Natural killer cell treated with Interleukin-12 subunit alpha and Interleukin-12 subunit beta and Interleukin-15 and Interleukin-18, amount 100 ng/mL, for 72 hours (primary cell): ENCODE data around the gene NCAN. TPM values are rescaled to one million over a fixed set of nuclear protein-coding genes. Genes with fewer than 3 reads are reported as not detected.
A peak's percentile ranks its signal among the peaks of the same experiment; 100 is the strongest.

Experiments used
- ATAC-seq, 2 donors: fragments of 150-1000 bp; cut with Tn5 transposase in 1 of 2; sonication (Bioruptor Pico), chemical (Tn5 transposase) in 1 of 2; 2 replicates each; pipeline ENCODE4 v1.10.0; 2021
- DNase-seq: peaks from one replicate; pipeline ENCODE4 v3.0.0; 2022; ENCODE audit warnings: low spot score
- H3K27ac Mint-ChIP-seq, 2 donors: 1 replicate in 1 of 2; 2 replicates in 1 of 2; pipeline ENCODE4 v1.8.0; 2022; ENCODE audit warnings: mixed read lengths in 2 of 2, mild to moderate bottlenecking in 1 of 2, moderate library complexity in 1 of 2
- H3K27me3 Mint-ChIP-seq, 2 donors: 1 replicate in 1 of 2; 2 replicates in 1 of 2; pipeline ENCODE4 v1.8.0; 2022; ENCODE audit warnings: mixed read lengths in 2 of 2
- H3K36me3 Mint-ChIP-seq: one replicate; pipeline ENCODE4 v1.8.0; 2022; ENCODE audit warnings: mixed read lengths
- H3K4me1 Mint-ChIP-seq, 2 donors: 1 replicate in 1 of 2; 2 replicates in 1 of 2; pipeline ENCODE4 v1.8.0; 2022; ENCODE audit warnings: low read depth in 2 of 2, mixed read lengths in 2 of 2, mild to moderate bottlenecking in 1 of 2
- H3K4me3 Mint-ChIP-seq: one replicate; pipeline ENCODE4 v1.8.0; 2022; ENCODE audit warnings: mixed read lengths
- H3K9me3 Mint-ChIP-seq: 2 replicates; pipeline ENCODE4 v1.8.0; 2022; ENCODE audit warnings: mixed read lengths
- total RNA-seq, 2 donors: library from RNA; stranded (reverse); gene quantifications; one replicate each; pipeline ENCODE4 v1.2.3, GENCODE V29; 2022

NCAN gene
- total RNA-seq, 2 donors from 2014 or later = not detected

DNA sequence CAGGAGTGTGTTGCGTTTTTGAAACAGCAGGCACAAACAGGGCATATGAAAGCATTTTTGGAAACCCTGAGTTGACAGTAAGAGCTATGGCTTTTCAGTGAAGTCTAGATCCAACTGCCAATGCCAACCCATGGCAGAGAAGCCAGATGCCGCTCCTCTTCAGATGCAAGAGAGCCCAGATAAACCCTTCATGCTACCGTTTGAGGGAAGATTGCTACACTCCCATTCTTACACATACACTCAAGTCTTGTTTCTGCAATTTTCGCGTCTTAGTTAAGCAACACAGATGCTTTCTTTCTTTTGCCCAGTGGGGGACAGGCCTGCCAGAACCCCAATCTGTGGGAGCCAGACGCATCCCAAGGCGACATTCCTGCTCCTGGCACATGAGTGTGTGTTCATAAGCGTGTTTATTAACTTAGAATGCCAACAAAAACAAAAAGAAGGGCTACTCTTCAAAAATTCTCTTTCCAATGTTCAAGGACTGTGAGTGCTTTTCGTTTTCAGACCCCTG is 30.2 kb upstream of the NCAN start:
- no peak for ATAC-seq
- Mint-ChIP-seq H3K27ac (no peak overlapping the region), H3K4me1 (peaks cover 6 to 17% of the 10 kb centered on the region in 2 donors), H3K4me3 (no peak overlapping the region), H3K9me3 (no peaks in the 10 kb centered on the region), H3K27me3 (no peaks in the 10 kb centered on the region), H3K36me3 (peaks cover 10% of the 10 kb centered on the region)
- no peak for DNase-seq

DNA sequence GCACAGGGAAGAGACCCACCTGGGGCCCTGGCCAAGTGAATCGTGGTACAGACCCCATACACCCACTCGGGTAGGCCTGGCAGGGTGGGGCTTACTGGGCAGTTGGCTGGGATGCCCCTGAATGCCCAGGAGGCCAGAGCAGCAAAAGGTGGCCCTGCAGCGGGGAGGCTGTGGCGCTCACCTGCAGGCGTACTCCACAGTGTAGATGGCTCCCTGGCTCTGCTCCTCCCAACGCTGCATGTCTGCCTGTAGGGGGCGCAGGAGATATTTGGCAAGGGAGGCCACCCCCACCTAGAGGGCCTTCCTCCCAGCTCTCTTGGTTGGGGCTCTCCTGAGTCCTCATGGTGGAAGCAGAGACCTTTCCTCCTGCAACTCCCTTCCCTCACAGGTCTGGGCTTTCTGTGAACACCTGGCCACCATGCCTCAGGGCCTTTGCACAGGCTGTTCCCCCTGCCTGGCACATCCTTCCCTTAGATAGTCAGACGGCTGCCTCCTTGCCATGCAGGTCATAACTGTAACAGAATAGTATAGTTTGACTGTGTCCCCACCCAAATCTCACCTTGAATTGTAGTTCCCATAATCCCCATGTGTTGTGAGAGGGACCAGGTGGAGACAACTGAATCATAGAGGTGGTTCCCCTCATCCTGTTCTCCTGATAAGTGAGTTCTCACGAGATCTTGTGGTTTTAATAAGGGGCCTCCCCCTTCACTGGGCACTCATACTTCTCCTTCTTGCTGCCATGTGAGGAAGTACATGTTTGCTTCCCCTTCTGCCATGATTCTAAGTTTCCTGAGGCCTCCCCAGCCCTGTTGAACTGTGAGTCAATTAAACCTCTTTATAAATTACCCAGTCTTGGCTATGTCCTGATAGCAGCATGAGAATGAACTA is 25.7 kb upstream of the NCAN start:
- peaks cover 9% of the 10 kb centered on the region for H3K36me3 Mint-ChIP-seq
- H3K9me3 Mint-ChIP-seq = no peaks in the 10 kb centered on the region
- H3K27ac Mint-ChIP-seq = no peak overlapping the region
- peak; percentile 80 to 82 for ATAC-seq
- no peaks in the 10 kb centered on the region for H3K27me3 Mint-ChIP-seq
- H3K4me1 Mint-ChIP-seq = peaks cover 26 to 30% of the 10 kb centered on the region in 2 donors
- DNase-seq = peak; percentile 83
- H3K4me3 Mint-ChIP-seq = no peak overlapping the region

DNA sequence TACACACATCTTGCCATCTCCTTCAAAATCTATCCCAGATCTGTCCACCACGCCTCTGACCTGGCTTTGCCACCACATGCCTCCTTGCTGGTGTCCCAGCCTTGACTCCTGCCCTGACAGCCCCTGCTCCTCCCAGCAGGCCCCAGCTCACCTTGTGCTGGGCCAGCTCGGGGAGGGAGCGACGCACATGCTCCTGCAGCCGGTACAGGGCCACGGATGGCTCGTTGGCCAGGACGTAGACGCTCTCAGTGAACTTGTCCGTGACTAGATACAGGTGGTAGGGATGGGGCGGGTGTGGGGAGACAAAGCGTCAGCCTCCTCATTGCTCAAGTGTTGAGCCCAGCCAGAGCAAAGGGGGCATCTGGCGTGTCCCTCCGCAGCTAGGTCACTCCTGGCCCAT is 25.0 kb upstream of the NCAN start:
- Mint-ChIP-seq H3K4me1 (peaks cover 26 to 27% of the 10 kb centered on the region in 2 donors), H3K4me3 (no peak overlapping the region), H3K27me3 (no peaks in the 10 kb centered on the region), H3K27ac (no peak overlapping the region), H3K36me3 (peaks cover 9% of the 10 kb centered on the region), H3K9me3 (no peaks in the 10 kb centered on the region)
- ATAC-seq (no peak), DNase-seq (no peak)

DNA sequence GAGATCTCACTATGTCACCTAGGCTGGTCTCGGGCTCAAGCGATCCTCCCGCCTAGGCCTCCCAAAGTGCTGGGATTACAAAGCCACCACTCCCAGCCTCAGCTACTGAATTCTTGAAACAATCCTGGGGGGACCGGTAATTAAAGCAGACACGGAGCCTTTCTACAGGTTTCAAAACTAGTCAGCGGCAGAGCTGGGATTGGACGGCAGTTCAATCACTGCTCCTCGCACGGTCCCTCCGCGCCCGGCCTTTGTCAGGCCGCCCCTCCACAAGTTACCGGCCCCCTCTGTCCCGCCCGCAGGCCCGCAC is 20.0 kb upstream of the NCAN start:
- Mint-ChIP-seq H3K36me3 (peaks cover 2% of the 10 kb centered on the region), H3K27ac (peak overlapping the region; percentile 97 to 99), H3K4me1 (peaks cover 26 to 27% of the 10 kb centered on the region in 2 donors), H3K4me3 (peak overlapping the region; percentile 92), H3K27me3 (no peaks in the 10 kb centered on the region), H3K9me3 (no peaks in the 10 kb centered on the region)
- ATAC-seq = no peak
- no peak for DNase-seq

DNA sequence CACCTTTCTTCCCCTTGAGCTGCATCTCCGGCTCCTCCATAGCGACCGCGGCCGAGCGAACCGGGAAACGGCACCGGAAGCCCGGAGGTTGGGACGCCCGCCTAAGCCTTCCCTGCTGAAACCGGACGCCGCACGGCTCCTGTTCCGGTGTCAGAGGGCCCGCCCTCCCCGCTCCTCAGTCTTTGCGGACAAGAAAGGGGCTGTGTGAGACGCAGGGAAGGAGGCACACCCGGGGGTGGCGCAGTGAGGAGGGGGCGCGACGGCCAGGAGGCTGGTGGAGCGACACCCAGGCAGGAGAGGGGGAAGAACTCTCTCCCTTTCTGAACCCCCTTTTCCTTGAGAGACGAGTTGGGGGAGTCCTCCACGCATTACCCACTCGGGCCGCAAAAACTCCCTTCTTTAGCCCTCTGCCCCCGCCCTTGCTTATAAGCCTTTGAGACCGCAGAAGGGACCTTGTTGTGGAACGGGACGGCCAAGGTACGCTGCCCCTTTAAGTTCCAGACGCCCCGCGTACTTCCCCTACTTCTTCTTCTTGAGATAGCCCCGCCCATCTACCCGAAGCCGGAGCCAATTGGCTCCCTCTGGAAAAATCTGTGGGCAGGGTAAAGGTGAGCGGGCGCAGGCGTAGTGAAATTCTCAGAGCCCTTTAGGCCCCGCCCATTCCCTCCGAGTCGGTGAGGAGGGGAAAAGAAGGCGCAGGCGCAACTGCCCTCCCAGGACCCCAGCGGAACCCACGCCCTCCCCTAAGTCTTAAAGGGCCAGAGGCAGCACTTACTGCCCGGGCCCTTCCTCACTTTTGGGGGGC is 19.5 kb upstream of the NCAN start, which contains the start of the genes BORCS8 and RFXANK:
Gene BORCS8, minus strand, starts transcription at position 75 of the 805 bp plus-strand sequence. Its CDS starts 35 bp downstream, at position 40.
Gene RFXANK, plus strand, starts transcription at position 181 of the 805 bp plus-strand sequence. CDS start 1,689 bp downstream, outside the sequence.
- ATAC-seq (peak; percentile 95 to 96), DNase-seq (peak; percentile 99)
- no peaks in the 10 kb centered on the region for H3K9me3 Mint-ChIP-seq
- H3K4me3 Mint-ChIP-seq = peak within 1 kb of the TSS; percentile 92
- H3K4me1 Mint-ChIP-seq = peaks cover 23 to 24% of the 10 kb centered on the region in 2 donors
- H3K27ac Mint-ChIP-seq = peak within 1 kb of the TSS; percentile 97 to 99
- H3K27me3 Mint-ChIP-seq = no peaks in the 10 kb centered on the region
- no peaks in the 10 kb centered on the region for H3K36me3 Mint-ChIP-seq

DNA sequence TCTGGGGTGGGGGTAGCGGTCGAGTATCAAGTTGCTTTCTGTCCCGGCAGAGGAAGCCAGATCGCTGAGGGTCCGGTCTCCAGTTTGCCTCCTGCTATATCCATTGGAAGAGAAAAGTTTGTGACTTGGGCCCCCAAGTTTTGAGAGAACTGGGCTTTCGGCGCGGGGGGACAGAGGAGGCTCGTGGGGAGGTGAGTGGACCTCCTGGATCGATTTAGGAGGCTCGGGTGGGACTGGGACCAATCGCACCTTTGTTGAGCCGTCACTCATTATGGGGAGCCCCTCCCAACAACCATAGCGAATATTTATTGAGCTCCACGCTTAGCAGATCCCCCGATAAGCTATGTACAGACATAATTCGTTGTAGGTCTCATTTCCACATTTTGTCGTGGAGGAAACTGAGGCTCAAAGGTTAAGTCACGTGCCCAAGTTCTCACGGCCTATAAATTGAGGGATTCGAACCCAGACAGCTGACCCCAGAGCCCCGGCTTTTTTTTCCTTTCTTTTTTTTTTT is 18.8 kb upstream of the NCAN start:
- ATAC-seq (no peak), DNase-seq (no peak)
- H3K4me1 Mint-ChIP-seq = peaks cover 23 to 24% of the 10 kb centered on the region in 2 donors
- H3K36me3 Mint-ChIP-seq = no peaks in the 10 kb centered on the region
- H3K9me3 Mint-ChIP-seq = no peaks in the 10 kb centered on the region
- H3K27me3 Mint-ChIP-seq = no peaks in the 10 kb centered on the region
- peak overlapping the region; percentile 92 for H3K4me3 Mint-ChIP-seq
- H3K27ac Mint-ChIP-seq = peak overlapping the region; percentile 97 to 99

DNA sequence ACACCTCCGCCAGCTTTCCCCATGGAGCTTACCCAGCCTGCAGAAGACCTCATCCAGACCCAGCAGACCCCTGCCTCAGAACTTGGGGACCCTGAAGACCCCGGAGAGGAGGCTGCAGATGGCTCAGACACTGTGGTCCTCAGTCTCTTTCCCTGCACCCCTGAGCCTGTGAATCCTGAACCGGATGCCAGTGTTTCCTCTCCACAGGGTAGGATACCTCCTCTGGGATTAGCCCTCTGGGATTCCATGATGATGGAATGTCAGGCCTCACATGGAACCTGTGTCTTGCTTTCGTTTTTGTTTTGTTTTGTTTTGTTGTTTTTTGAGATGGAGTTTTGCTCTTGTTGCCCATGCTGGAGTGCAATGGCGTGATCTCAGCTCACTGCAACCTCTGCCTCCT is 17.8 kb upstream of the NCAN start:
- Mint-ChIP-seq H3K36me3 (no peaks in the 10 kb centered on the region), H3K27ac (peak overlapping the region; percentile 97 to 99), H3K9me3 (no peaks in the 10 kb centered on the region), H3K4me3 (peak overlapping the region; percentile 92), H3K27me3 (no peaks in the 10 kb centered on the region), H3K4me1 (peaks cover 23 to 24% of the 10 kb centered on the region in 2 donors)
- DNase-seq (no peak), ATAC-seq (no peak)

DNA sequence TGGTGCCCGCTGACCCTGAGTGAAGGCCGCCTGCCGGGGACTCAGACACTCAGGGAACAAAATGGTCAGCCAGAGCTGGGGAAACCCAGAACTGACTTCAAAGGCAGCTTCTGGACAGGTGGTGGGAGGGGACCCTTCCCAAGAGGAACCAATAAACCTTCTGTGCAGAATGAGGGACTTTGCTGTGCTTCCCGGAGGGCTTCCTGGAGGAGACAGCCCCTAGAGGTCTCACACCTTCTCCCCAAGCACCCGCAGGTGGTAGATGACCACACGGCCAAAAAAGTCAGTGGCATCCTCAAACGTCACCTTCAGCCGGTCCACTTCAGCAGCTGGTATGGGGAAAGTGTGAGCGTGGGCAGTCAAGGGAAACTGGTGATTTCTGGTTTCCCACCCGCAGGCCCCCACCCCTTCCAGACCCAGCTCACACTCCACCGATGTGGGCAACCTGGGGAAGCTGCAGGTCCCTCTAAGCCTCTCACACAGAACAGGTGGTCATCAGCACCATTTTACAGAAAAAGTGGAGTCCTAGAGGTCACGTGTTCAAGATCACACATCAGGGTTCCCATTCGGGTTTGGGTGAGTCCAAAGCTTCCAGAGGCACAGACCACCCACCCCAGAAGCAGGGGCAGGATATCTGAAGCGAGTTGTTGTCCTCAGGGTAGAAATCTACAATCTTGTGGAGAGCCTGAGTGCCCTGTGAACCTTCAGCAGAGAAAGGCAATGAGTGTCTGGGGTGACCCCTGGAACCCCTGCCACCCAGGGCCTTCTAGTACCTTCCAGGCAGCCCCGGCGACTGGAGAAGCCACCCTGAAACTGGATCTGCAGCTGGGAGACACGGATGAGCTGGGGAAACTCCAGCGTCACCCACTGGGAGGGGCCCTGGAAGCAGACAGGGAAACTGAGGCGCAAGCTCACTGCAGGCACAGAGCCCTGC is 9.8 kb upstream of the NCAN start:
- DNase-seq (no peak), ATAC-seq (no peak)
- Mint-ChIP-seq H3K27me3 (no peaks in the 10 kb centered on the region), H3K4me3 (peak overlapping the region; percentile 91), H3K4me1 (peaks cover 8 to 12% of the 10 kb centered on the region in 2 donors), H3K9me3 (no peaks in the 10 kb centered on the region), H3K36me3 (no peaks in the 10 kb centered on the region), H3K27ac (peak overlapping the region; percentile 86 to 92)

DNA sequence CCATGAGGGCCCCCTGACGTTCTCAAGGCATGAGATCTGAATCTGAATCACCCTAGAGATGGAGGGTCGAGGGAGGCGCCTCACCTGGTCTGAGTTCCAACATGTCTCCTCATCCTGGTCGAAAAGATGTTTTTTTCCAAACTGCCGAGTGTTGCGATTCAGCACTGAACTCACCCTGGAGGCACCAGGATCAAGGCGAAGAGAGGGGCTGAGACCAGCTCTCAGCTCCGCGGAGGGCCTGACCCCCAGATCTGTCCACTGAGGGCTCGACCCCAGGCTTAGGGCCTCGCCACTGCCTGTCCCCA is 9.1 kb upstream of the NCAN start:
- H3K27ac Mint-ChIP-seq = peak overlapping the region; percentile 86 to 92
- H3K4me1 Mint-ChIP-seq = peaks cover 15 to 19% of the 10 kb centered on the region in 2 donors
- ATAC-seq = peak in 1 of 2 donors; percentile 12
- peak overlapping the region; percentile 91 for H3K4me3 Mint-ChIP-seq
- H3K9me3 Mint-ChIP-seq = no peaks in the 10 kb centered on the region
- DNase-seq = no peak
- H3K36me3 Mint-ChIP-seq = no peaks in the 10 kb centered on the region
- H3K27me3 Mint-ChIP-seq = no peaks in the 10 kb centered on the region

DNA sequence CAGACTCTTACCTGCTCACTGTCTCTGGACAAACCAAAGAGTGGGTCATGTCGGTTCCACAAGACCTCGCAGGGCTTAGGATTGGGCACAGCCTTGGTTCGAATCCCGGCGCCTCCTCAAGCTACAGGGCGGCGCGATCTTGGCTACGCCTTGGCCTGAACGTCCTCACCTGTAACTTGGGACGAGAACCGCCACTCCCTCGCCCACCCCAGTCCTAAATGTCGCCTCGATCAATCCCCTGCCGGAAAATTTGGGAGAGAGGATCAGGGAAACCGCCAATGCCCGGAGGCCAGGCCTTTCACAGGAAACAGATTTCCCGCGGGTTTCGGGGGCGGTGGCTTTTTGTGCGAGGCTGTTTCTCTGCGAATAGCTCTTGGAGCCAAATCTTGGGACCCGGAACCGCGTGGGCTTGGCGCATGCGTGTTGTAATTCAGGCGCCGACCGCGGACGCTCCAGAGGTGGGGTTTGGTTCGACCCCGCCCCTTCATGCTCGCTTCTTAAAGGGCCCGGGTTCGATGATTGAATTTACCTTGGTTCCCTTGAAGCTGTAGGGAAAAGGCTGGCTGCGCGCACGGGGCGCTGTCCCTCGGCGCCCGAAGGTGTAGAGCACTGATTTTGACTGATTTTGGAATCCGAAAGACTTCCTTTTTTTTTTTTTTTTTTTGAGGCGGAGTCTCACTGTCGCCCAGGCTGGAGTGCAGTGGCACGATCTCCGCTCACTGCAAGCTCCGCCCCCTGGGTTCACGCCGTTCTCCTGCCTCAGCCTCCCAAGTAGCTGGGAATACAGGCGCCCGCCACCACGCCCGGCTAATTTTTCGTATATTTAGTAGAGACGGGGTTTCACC is 8.5 kb upstream of the NCAN start, which contains the start of gene NR2C2AP:
Gene NR2C2AP, minus strand, starts transcription at position 403 of the 845 bp plus-strand sequence. Its CDS starts 354 bp downstream, at position 49.
- Mint-ChIP-seq H3K9me3 (no peaks in the 10 kb centered on the region), H3K36me3 (no peaks in the 10 kb centered on the region), H3K4me3 (peak within 1 kb of the TSS; percentile 91), H3K4me1 (peaks cover 19 to 21% of the 10 kb centered on the region in 2 donors), H3K27ac (peak within 1 kb of the TSS; percentile 86 to 92), H3K27me3 (no peaks in the 10 kb centered on the region)
- ATAC-seq (peak; percentile 93 to 95), DNase-seq (peak; percentile 92)

DNA sequence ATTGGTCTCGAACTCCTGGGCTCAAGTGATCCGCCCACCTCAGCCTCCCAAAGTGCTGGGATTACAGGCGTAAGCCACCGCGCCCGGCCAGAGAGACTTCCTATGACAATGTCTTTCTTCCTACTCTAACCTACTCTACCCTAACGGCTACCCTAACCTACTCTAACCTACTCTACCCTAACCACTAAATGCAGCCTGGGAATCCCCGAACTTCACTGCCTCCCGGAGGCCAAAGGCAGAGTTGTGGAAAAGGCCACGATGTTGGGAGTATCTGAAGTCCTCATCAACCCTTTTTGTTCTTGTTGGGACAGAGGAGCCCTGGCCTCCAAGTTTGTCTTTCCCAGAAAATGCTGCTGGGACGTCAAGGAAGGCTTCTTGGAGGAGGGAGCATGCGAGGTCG is 7.6 kb upstream of the NCAN start:
- no peak for DNase-seq

More for the DNA sequence above, 7.6 kb upstream of the NCAN start:
- Mint-ChIP-seq H3K27ac (peak overlapping the region; percentile 42 to 86), H3K4me3 (peak overlapping the region; percentile 91), H3K36me3 (no peaks in the 10 kb centered on the region), H3K9me3 (no peaks in the 10 kb centered on the region), H3K27me3 (no peaks in the 10 kb centered on the region), H3K4me1 (peaks cover 19 to 21% of the 10 kb centered on the region in 2 donors)
- ATAC-seq = no peak
